Astrocyte (in vitro differentiated cells and primary cell): ENCODE measurements around the gene REEP3. TPM values are rescaled to one million over a fixed set of nuclear protein-coding genes. Genes with fewer than 3 reads are reported as not detected.

Experiments
- DNase-seq: peaks from one replicate; pipeline ENCODE4 v3.0.0-alpha.2; 2010; ENCODE audit warnings: low read depth
- FAIRE-seq: peaks from 2 replicates; lab custom pipeline; 2011; peaks lifted over from hg19 to GRCh38; lab: Jason Lieb, UNC
- H2AFZ ChIP-seq: 2 replicates; pipeline ENCODE4 v1.6.0; 2012; ENCODE audit warnings: low read depth, low read length, inconsistent platforms
- H3K27ac ChIP-seq: 2 replicates; pipeline ENCODE4 v1.5.1; 2011; ENCODE audit warnings: low read depth, low read length, inconsistent platforms
- H3K27me3 ChIP-seq: 2 replicates; pipeline ENCODE4 v1.6.0; 2011; ENCODE audit warnings: low read length, inconsistent platforms; ENCODE audit not compliant: insufficient read depth
- H3K36me3 ChIP-seq: 2 replicates; pipeline ENCODE4 v1.5.1; 2011; ENCODE audit warnings: low read length, inconsistent platforms; ENCODE audit not compliant: insufficient read depth
- H3K4me1 ChIP-seq: 2 replicates; pipeline ENCODE4 v1.5.1; 2011; ENCODE audit warnings: low read length, inconsistent platforms; ENCODE audit not compliant: insufficient read depth
- H3K4me2 ChIP-seq: 2 replicates; pipeline ENCODE4 v1.6.0; 2012; ENCODE audit warnings: low read length, inconsistent platforms
- H3K4me3 ChIP-seq: 2 replicates; pipeline ENCODE4 v1.5.1; 2011; ENCODE audit warnings: low read depth, mild to moderate bottlenecking, low read length, inconsistent platforms; ENCODE audit not compliant: insufficient read depth
- H3K79me2 ChIP-seq: 2 replicates; pipeline ENCODE4 v1.6.0; 2012; ENCODE audit warnings: mild to moderate bottlenecking, low read length, inconsistent platforms; ENCODE audit not compliant: insufficient read depth
- H3K9ac ChIP-seq: 2 replicates; pipeline ENCODE4 v1.6.0; 2012; ENCODE audit warnings: mild to moderate bottlenecking, low read length, inconsistent platforms
- H3K9me3 ChIP-seq: 2 replicates; pipeline ENCODE4 v1.5.1; 2012; ENCODE audit warnings: low read depth, mild to moderate bottlenecking, low read length, inconsistent platforms; ENCODE audit not compliant: insufficient read depth
- H4K20me1 ChIP-seq: 2 replicates; pipeline ENCODE4 v1.6.0; 2012; ENCODE audit warnings: low read length, inconsistent platforms; ENCODE audit not compliant: insufficient read depth
- H3K27ac Mint-ChIP-seq: one replicate; pipeline ENCODE4 v1.8.0; 2021; ENCODE audit warnings: mild to moderate bottlenecking, mixed read lengths; ENCODE audit not compliant: unreplicated experiment
- H3K27me3 Mint-ChIP-seq: one replicate; pipeline ENCODE4 v1.8.0; 2021; ENCODE audit warnings: low read depth, mixed read lengths; ENCODE audit not compliant: unreplicated experiment
- H3K36me3 Mint-ChIP-seq: one replicate; pipeline ENCODE4 v1.8.0; 2021; ENCODE audit warnings: low read depth, mixed read lengths; ENCODE audit not compliant: unreplicated experiment
- H3K4me1 Mint-ChIP-seq: one replicate; pipeline ENCODE4 v1.8.0; 2021; ENCODE audit warnings: low read depth, mixed read lengths; ENCODE audit not compliant: unreplicated experiment
- H3K4me3 Mint-ChIP-seq: one replicate; pipeline ENCODE4 v1.8.0; 2021; ENCODE audit warnings: mild to moderate bottlenecking, moderate library complexity, mixed read lengths; ENCODE audit not compliant: unreplicated experiment
- H3K9me3 Mint-ChIP-seq: one replicate; pipeline ENCODE4 v1.8.0; 2021; ENCODE audit warnings: mild to moderate bottlenecking, mixed read lengths; ENCODE audit not compliant: unreplicated experiment
- CTCF ChIP-seq: IDR thresholded peaks from 2 replicates; pipeline ENCODE4 v1.5.1; 2011; ENCODE audit warnings: low read depth, mild to moderate bottlenecking, inconsistent platforms, low read length, moderate library complexity; ENCODE audit not compliant: insufficient read depth
- EZH2 ChIP-seq: IDR thresholded peaks from 2 replicates; pipeline ENCODE4 v1.6.1; 2012; ENCODE audit warnings: mild to moderate bottlenecking, low read length, inconsistent platforms; ENCODE audit not compliant: insufficient read depth
- total RNA-seq: library from RNA; stranded (reverse); gene quantifications from 2 replicates; pipeline ENCODE4 v1.2.1, GENCODE V29; 2021

The REEP3 gene
- total RNA-seq, 1 donor from 2014 or later = 44.6 TPM

GRCh38 chr10:63544418-63544817 lies 23.2 kb downstream of the REEP3 start:
- Mint-ChIP-seq H3K4me1 (peaks cover 14% of the 10 kb centered on the region), H3K9me3 (no peaks in the 10 kb centered on the region), H3K4me3 (no peak overlapping the region), H3K36me3 (no peaks in the 10 kb centered on the region), H3K27ac (no peak overlapping the region), H3K27me3 (no peaks in the 10 kb centered on the region)
- Histone ChIP-seq H3K27ac (no peak overlapping the region), H2AFZ (no peak overlapping the region), H4K20me1 (peaks cover 4% of the 10 kb centered on the region), H3K4me1 (no peaks in the 10 kb centered on the region), H3K79me2 (peaks cover 62% of the 10 kb centered on the region), H3K4me2 (no peak overlapping the region), H3K27me3 (no peaks in the 10 kb centered on the region), H3K9me3 (no peaks in the 10 kb centered on the region), H3K36me3 (no peaks in the 10 kb centered on the region), H3K9ac (no peak overlapping the region), H3K4me3 (no peak overlapping the region)
- no peak for TF ChIP-seq CTCF
- TF ChIP-seq EZH2 = no peak
- FAIRE-seq (no peak), DNase-seq (no peak)

- H3K27ac ChIP-seq = no peak overlapping the region
- no peaks in the 10 kb centered on the region for H3K36me3 Mint-ChIP-seq
- no peak overlapping the region for H2AFZ ChIP-seq
- no peak overlapping the region for H3K4me3 ChIP-seq
- H4K20me1 ChIP-seq = peaks cover 4% of the 10 kb centered on the region
- peaks cover 6% of the 10 kb centered on the region for H3K4me1 ChIP-seq
- H3K36me3 ChIP-seq = no peaks in the 10 kb centered on the region
- no peaks in the 10 kb centered on the region for H3K27me3 ChIP-seq
- DNase-seq (peak; percentile 57), FAIRE-seq (peak; percentile 26)
- H3K9ac ChIP-seq = no peak overlapping the region
- no peak overlapping the region for H3K27ac Mint-ChIP-seq
- H3K4me1 Mint-ChIP-seq = peaks cover 15% of the 10 kb centered on the region
- peaks cover 63% of the 10 kb centered on the region for H3K79me2 ChIP-seq
- no peak overlapping the region for H3K4me3 Mint-ChIP-seq
- H3K4me2 ChIP-seq = no peak overlapping the region
- H3K27me3 Mint-ChIP-seq = no peaks in the 10 kb centered on the region
- peaks cover 1% of the 10 kb centered on the region for H3K9me3 Mint-ChIP-seq
- H3K9me3 ChIP-seq = no peaks in the 10 kb centered on the region
- TF ChIP-seq EZH2 (no peak), CTCF (no peak)
Observed at GRCh38 chr10:63547628-63548360, 26.6 kb downstream of the REEP3 start.

- H3K4me2 ChIP-seq = no peak overlapping the region
- no peak overlapping the region for H3K4me3 Mint-ChIP-seq
Observed at GRCh38 chr10:63548860-63549259, 27.7 kb downstream of the REEP3 start.

More at GRCh38 chr10:63548860-63549259, 27.7 kb downstream of the REEP3 start:
- H2AFZ ChIP-seq = no peak overlapping the region
- H3K4me3 ChIP-seq = no peak overlapping the region
- Mint-ChIP-seq H3K9me3 (peaks cover 1% of the 10 kb centered on the region), H3K36me3 (no peaks in the 10 kb centered on the region), H3K27ac (no peak overlapping the region), H3K27me3 (no peaks in the 10 kb centered on the region), H3K4me1 (peaks cover 23% of the 10 kb centered on the region)
- H3K4me1 ChIP-seq = peaks cover 14% of the 10 kb centered on the region
- no peak for TF ChIP-seq EZH2
- TF ChIP-seq CTCF = no peak
- no peak overlapping the region for H3K9ac ChIP-seq
- H3K27ac ChIP-seq = no peak overlapping the region
- H3K79me2 ChIP-seq = peaks cover 57% of the 10 kb centered on the region
- DNase-seq (no peak), FAIRE-seq (no peak)
- no peaks in the 10 kb centered on the region for H3K36me3 ChIP-seq
- H3K27me3 ChIP-seq = no peaks in the 10 kb centered on the region
- H4K20me1 ChIP-seq = peaks cover 4% of the 10 kb centered on the region
- no peaks in the 10 kb centered on the region for H3K9me3 ChIP-seq
